Hematopoietic multipotent progenitor cell treated with erythropoietin and hydrocortisone succinate and interleukin-3 and kit ligand, for 4 days (in vitro differentiated cells): Measurements from ENCODE around the gene BEGAIN.

ENCODE experiments used
- DNase-seq: peaks from one replicate; pipeline ENCODE4 v3.0.0-alpha.2; 2015

Gene BEGAIN

GRCh38 chr14:100599981-100600380 lies 12.8 kb upstream of the BEGAIN start:
- peak; percentile 27 for DNase-seq

GRCh38 chr14:100594625-100594951 lies 7.4 kb upstream of the BEGAIN start:
- no peak for DNase-seq

GRCh38 chr14:100593751-100594624 lies 6.8 kb upstream of the BEGAIN start:
- no peak for DNase-seq

DNA sequence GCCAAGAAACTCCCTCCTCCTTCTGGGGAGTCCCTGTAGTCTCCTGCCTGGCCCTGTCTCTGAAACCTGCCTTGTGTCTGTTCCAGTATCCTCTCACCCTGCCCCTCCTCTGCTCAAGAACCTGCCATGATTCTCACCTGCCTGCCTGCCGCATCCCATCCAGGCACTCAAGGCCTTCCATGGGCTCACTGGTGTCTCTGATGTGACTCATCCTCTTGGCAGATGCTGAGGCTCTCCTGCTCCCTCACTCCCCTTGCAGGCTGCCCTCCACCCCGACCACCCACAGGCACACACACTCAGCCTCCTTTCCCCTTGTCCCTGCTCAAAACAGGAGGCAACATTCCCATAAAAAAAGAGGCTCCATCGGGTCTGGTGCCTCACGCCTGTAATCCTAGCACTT lies 5.8 kb upstream of the BEGAIN start:
- DNase-seq = no peak

GRCh38 chr14:100592461-100592891 lies 5.3 kb upstream of the BEGAIN start:
- no peak for DNase-seq

GRCh38 chr14:100591453-100592371 lies 4.5 kb upstream of the BEGAIN start:
- no peak for DNase-seq

DNA sequence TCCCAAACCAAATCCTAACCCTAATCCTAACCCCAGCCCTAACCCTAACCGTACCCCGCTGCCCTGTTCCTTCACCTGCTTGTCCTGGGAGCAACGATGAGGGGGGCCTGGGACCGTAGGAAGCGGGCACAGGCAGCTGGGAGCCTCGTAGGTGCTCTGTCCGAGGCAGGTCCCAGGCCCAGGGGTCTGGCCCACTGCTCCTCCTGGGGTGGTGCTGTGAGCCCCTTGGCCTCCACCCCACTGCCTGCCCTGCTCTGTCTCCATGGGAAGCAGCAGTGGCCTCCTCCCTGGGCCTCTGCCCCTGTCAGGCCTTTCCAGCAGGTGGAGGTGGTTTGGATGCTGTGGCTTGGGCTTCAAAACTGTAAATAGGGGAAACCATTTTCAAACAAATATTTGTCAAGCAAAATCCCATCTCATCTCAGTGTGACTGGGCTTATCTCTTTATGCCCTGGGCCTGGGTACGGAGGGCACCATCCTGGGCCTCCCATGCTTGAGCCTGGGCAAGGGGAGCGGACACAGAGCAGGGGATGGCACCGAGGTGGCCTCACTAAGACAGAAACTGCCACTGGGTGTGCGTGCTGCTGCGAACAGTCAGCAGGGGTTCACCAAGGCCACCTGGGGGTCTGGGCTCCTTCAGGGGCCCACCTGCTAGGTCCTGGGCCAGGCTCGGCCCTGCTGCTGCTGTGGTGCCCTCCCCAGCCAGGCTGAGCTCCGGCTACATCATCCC lies 3.7 kb upstream of the BEGAIN start:
- no peak for DNase-seq

DNA sequence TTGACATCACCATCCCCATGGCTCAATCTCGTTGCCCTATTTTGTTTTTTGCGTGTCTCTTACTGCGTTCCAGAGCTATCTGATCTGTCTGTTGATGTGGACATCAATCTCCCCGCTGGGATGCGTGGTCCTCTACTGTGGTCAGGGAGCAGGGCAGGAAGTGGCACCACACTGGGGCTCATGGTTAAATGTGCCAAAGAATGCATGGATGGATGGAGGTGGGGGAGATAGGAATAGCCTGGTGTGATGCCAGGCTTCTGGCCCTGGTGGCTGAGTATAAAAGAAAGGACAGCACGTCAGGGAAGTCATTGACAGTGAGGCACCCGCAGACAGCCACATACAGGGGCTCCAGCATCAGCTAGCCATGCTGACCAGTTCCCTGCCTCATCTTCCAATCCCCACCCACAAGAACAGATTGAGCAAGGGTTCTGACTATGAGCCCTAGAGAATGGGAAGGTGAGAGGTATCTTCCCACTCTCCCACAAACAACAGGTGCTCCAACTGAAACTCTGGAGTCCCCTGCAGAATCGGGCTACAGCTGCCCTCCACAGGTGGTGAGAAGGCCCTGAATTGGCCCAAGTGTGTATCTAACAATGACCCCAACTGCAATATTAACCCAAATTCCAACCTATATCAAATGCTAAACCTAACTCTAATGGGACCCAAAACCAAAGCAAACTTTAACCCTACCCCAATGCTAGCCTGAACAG lies 2.7 kb upstream of the BEGAIN start:
- DNase-seq = no peak

GRCh38 chr14:100589071-100589759 lies 2.0 kb upstream of the BEGAIN start:
- DNase-seq = no peak

- DNase-seq = peak; percentile 27
Observed at GRCh38 chr14:100588671-100589070, 1.5 kb upstream of the BEGAIN start.

DNA sequence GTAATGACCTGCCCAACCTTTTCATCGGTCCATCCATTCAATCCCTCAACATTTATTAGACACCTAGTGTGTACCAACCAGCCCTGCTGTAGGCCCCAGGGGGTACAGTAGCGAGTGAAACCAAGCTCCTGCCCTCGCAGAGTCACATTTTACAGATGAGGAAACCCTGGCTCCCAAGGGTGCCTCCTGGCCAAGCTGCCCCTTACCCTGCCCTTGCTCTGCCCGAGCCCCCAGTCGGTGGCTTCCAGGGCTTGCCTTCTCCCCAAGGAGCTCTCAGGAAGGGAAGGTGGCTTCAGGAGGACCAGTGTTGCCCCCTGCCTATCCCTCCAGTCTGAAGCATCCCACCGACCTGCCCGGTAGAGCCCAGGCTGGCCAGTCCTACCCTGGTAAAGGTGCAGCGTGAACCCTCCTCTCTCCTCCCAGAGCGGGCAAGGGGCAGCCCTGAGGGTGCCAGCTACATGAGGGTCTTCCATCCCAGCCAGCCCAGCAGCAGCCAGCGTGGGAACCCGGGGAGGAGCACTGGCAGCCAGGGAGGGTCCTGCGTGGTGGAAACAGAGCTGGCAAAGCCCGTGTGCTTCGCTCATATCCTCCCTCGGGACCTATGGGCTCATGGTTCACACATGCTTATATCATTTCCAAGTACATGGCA lies 670 bp upstream of the BEGAIN start:
- no peak for DNase-seq

DNA sequence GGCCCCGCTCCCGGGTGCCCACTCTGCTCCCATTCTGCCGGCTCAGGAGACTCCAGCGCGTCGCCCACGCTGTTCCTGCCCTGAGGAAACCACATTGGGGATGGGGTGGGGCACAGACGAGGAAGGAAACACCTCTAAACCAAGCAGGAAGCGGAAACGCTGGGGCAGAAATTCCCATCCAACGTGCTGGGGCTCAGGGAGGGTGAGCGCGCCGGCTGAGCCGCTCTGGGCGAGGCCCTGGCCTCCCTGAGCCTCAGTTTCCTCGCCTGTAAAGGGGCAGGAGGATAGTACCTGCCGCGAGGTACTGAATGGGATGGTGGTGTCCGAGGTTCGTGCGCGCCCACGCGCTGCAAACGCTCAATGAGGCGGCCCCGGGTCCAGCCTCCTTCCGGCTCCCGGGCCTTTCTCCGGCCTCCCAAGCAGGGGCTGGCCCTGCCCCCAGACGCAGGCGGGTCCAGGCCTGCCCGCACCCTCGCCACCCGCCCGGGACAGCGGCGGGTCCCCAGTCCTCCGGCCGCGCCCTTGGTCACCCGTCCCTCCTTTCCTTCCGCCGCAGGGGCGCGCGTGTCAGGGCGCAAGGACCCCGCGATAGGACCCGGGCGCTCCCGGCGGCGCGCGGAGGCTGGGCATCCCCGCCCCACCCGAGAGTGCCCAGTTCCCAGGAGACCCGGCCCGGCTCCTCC lies 673 bp downstream of the BEGAIN start:
- DNase-seq = peak; percentile 32

DNA sequence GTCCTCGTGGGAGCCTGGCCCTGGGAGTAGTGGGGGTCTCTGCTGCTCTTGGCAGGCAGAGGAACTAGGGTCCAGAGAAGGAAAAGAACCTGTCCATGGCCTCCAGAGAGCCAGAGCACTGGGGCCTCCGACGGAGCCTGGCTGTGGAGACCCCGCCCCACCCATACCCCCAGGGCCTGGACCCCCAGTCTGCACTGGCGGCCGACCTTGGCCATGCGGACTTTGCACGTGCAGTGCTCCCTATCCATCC lies 1.1 kb downstream of the BEGAIN start:
- DNase-seq = no peak

GRCh38 chr14:100585448-100586152 lies 1.6 kb downstream of the BEGAIN start:
- no peak for DNase-seq

DNA sequence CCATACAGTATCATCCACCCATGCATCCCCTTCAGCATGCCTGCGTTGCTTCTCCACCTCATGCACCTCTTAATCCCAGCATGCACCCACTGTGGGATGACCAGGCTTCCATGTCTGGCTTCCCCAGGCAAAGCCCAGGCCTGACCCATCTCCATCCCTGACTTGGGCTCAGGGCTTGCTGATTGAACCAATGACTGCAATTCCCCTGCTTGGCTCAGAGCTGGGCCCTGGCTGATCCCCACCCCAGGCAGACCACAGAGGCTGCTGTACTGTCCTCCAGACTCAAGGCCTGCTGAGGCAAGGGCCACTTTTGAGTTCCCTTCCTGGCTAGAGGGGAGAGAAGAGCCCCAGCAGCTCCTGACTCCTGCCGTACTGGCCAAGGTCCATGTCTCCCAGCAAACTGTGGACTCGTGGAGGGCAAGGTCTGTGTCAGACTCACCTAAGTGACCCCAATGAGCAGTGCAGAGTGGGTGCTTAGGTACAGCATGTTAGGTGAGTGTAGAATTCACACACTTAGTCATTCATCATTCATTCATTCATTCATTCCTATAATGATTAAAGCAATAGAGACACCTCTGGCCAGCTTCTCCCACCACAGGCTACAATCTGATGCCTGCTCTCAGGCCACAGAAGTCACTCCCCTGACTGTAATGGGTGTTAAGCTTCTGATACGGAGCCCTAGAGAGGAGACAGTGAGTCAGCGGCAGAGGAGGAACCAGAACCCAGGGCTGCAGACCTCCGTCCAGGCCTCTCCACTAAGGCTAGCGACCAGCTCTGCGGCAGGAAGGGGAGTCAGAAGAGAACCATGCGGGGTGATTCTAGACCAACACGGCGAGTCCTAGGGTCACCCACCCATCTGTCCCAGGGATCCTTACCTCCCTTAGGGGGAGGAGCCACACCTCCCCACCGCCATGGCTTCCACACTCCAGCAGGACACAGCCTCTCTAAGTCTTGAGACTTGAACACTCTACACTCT lies 2.9 kb downstream of the BEGAIN start:
- DNase-seq = peak; percentile 58

DNA sequence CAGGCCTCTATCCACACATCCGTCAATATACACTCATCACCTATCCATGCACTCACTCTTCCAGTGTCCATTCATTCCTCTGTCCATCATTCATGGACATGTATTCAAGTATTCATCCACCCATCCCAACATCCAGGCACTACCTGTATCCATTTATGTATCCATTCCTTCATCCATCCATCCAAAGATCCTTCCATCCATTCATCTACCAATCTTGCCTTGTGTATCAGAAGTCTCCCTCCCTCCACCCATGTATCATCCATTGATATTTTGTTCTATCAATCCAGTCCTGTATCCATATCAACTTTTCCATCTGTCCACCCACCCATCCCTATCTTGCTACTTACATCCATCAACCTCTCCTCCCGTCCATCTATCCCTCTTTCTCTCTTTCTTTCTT lies 4.0 kb downstream of the BEGAIN start:
- no peak for DNase-seq

DNA sequence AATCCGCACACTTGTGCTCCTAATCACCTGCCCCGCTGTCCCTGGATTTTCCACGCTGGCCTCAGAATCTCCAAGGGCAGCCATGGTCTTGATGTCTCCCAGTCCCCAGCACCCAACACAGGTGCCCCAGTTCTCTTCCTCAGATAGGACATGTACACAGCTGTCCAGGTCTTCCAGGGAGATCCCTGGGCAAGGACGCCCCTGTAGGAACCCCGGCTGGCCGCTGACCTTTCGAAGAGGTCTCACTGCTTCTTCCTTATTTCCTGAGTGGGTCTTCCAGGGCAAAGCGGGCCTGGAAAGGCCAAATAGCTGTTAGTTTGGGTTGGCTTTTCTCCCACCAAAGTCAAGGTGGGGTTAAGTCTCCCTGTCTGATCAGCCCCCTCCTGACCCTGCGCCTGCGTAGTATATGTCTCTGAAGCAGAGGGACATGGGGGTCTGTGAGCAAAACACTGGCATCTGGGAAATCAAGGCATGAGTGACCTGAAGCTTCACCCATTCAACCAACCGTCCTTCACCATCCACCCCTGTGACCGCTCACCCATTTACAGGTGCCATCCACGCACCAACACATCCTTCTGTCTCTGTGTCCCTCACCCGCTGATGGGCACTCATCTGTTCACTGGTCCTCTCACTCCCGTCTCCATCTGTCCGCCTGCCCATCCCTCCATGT lies 4.6 kb downstream of the BEGAIN start:
- DNase-seq = no peak
